ENCODE measurements around the gene HMX3. TPM values are rescaled to one million over a fixed set of nuclear protein-coding genes. Genes with fewer than 3 reads are reported as not detected.

Gene HMX3
- total RNA-seq, 4 donors from 2014 or later: not detected

DNA sequence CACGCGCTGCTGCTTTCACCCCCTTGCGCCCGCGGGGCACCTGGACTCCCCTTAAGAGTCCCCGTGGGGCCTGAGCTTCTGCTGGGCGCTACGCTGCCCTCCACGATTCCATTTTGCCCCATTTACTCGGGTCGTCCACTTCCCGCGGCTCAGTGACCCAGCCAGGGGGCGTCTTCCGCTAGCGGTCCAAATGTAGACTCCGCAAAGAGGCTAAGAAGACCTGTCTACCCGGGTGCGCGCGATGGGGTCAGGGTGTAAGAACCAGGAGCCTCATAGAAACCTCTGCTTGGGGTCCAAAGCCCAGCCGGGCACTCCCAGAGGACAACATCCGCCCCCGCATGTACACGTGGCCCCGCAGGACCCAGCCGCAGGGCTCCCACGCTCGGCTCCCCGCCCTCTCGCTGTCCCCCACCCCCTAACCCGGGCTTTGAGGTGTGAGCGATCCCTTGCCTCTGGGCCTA is 7.0 kb downstream of the HMX3 start:
- no peak for TF ChIP-seq POLR2A (IDR thresholded peaks at IDR 0.05)
- peaks cover 7 to 100% of the 10 kb centered on the region in 2 donors for H3K27me3 ChIP-seq
- no peak overlapping the region for H3K4me3 ChIP-seq
- H3K27ac ChIP-seq: no peak overlapping the region
- DNase-seq (ENCODE audit: low spot score in 2 of 2): no peak
- peaks cover 0 to 74% (median 21%) of the 10 kb centered on the region in 4 donors for H3K4me1 ChIP-seq
- no peaks in the 10 kb centered on the region for H3K9me3 ChIP-seq
- no peaks in the 10 kb centered on the region for H3K36me3 ChIP-seq
- WGBS, 2 donors: 2 to 3% methylated on average over 23 to 28 of the region's 33 CpGs

DNA sequence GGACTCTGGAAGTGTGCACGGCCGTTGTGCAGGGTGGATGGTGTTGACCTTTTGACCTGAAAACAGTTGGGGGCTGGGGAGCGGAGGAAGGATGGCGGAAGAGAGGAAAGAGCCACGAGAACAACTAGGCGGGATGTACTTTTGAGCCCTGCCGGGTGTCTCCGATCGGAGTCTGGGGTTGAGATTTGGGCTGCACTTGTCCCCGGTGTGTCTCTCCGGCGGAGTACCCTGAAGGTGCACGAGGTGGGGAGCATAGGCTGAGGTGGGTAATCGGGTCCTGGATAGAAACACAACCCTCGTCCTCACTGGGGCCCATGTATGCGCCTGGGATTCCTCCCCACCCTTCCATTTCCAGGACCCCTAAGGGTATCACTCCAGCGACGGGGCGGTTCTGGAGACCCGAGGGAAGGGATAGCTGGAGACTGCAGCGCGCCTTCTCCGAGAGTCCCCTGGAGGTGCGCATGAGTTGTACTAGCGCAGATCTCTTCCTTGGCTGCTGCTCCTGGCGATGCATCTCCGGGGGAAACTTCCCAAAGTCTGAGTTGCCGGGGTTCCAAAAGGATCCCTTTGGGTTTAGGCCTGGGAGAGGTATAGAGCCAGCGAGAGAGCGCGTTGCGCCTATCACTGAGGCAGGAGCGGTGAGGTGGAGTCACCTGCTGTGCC is 7.5 kb downstream of the HMX3 start:
- H3K4me3 ChIP-seq: no peak overlapping the region
- peaks cover 4 to 100% of the 10 kb centered on the region in 2 donors for H3K27me3 ChIP-seq
- no peak for TF ChIP-seq EP300 (IDR thresholded peaks at IDR 0.05)
- TF ChIP-seq, protein P1, sequence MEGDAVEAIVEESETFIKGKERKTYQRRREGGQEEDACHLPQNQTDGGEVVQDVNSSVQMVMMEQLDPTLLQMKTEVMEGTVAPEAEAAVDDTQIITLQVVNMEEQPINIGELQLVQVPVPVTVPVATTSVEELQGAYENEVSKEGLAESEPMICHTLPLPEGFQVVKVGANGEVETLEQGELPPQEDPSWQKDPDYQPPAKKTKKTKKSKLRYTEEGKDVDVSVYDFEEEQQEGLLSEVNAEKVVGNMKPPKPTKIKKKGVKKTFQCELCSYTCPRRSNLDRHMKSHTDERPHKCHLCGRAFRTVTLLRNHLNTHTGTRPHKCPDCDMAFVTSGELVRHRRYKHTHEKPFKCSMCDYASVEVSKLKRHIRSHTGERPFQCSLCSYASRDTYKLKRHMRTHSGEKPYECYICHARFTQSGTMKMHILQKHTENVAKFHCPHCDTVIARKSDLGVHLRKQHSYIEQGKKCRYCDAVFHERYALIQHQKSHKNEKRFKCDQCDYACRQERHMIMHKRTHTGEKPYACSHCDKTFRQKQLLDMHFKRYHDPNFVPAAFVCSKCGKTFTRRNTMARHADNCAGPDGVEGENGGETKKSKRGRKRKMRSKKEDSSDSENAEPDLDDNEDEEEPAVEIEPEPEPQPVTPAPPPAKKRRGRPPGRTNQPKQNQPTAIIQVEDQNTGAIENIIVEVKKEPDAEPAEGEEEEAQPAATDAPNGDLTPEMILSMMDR (IDR thresholded peaks at IDR 0.05): no peak
- no peak for TF ChIP-seq POLR2A (IDR thresholded peaks at IDR 0.05)
- 4 to 5% methylated on average over 30 to 33 of the region's 33 CpGs for WGBS, 2 donors
- no peaks in the 10 kb centered on the region for H3K36me3 ChIP-seq
- no peak overlapping the region for H3K27ac ChIP-seq
- no peaks in the 10 kb centered on the region for H3K9me3 ChIP-seq
- DNase-seq (ENCODE audit: low spot score in 2 of 2): no peak
- H3K4me1 ChIP-seq: peaks cover 0 to 77% (median 23%) of the 10 kb centered on the region in 4 donors

DNA sequence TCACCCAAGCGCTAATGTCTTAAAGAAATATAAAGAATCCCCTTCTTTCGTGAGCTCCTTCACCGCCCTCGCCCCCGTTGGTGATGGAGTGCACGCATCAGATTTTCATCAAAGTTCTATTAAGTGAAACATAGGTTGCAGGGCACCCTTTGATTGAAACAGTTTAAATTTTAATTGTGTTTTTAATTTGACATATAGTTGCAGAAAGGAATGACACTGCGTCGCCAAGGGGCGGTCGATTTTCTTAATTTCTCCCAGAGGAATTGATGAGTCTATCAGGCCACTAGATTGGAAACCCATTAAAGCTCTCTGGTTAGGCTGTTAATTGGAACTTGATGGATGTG is 8.0 kb downstream of the HMX3 start:
- DNase-seq (ENCODE audit: low spot score in 2 of 2): no peak
- Histone ChIP-seq H3K27me3 (peaks cover 3 to 100% of the 10 kb centered on the region in 2 donors), H3K4me3 (no peak overlapping the region), H3K9me3 (no peaks in the 10 kb centered on the region), H3K36me3 (no peaks in the 10 kb centered on the region), H3K27ac (no peak overlapping the region), H3K4me1 (peaks cover 0 to 82% (median 25%) of the 10 kb centered on the region in 4 donors)
- TF ChIP-seq EP300 (IDR thresholded peaks at IDR 0.05) (no peak), POLR2A (IDR thresholded peaks at IDR 0.05) (no peak)
- TF ChIP-seq, protein P1 (IDR thresholded peaks at IDR 0.05): no peak
- 9 to 11% methylated on average over 10 of the region's 10 CpGs for WGBS, 2 donors

DNA sequence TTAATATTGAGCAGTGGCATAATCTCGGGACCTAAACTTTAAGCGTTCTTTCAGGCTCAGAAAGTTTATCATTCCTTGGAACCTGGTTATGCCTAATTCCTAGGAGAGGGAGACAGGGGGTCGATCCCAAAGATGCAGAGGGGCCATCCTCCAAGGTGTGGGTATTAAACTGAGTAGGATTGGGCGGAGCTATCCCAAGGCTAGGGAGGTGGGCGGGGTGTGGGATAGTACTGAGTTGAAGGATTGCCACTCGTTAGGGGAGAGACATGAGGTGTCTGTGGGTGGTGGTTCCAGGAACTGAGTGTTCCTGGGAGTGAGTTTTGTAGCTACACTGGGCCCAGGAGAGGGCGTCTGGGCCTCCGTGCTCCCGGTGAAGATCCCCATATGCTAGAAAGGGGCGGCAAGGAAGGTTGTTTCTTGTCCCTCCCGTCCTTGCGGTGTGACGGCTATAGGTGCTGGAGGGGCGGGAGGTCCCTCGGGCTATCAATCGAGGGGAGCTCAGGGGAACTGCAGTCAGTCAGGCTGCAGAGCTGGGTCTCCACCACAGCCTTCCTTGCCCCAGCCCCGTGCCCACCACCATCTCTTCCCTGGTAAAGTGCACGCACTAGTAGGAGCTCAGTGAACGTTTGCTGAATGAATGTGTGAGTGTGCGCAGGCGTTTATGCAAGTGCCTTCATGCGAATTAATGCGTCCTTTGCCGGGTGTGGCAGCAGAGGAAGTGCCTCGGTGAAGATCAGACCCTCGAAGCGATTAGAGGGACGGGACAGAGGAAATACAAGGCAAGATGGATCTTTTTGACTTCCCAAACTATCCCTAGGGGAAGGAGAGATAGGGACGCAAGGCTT is 9.1 kb downstream of the HMX3 start:
- Histone ChIP-seq H3K27ac (no peak overlapping the region), H3K27me3 (peaks cover 3 to 100% of the 10 kb centered on the region in 2 donors), H3K4me1 (peaks cover 0 to 83% (median 29%) of the 10 kb centered on the region in 4 donors), H3K36me3 (no peaks in the 10 kb centered on the region), H3K9me3 (no peaks in the 10 kb centered on the region), H3K4me3 (no peak overlapping the region)
- DNase-seq (ENCODE audit: low spot score in 2 of 2): no peak
- WGBS, 2 donors: 2 to 3% methylated on average over 28 to 29 of the region's 29 CpGs
- TF ChIP-seq EP300 (IDR thresholded peaks at IDR 0.05) (no peak), POLR2A (IDR thresholded peaks at IDR 0.05) (no peak)
- TF ChIP-seq, protein P1 (IDR thresholded peaks at IDR 0.05): no peak

DNA sequence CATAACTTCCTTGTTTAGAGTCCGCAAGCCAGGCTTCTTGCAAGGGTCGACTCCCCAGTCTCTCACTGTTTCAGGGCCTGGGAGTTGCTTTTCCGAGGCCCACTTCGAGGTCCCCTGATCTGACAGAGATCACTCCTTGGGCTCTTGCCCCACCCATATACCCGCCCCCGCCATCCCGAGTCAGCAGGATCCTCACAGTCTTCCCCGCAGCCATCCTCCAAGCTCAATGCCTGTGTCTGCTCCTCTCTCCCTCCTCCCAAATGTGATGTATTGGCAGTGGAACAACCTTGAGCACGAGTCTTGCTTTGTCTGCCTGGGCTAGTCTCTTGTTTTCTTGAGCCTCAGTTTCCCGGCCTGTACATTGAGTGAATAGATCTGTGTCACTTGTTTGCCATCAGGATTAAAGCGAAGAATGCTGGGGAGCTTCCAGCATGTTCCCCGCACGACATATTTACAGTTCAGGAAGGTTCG is 9.8 kb downstream of the HMX3 start:
- 5 to 6% methylated on average over 14 of the region's 14 CpGs for WGBS, 2 donors
- Histone ChIP-seq H3K4me3 (no peak overlapping the region), H3K9me3 (no peaks in the 10 kb centered on the region), H3K27me3 (peaks cover 3 to 100% of the 10 kb centered on the region in 2 donors), H3K36me3 (no peaks in the 10 kb centered on the region), H3K4me1 (peaks cover 0 to 83% (median 30%) of the 10 kb centered on the region in 4 donors), H3K27ac (no peak overlapping the region)
- TF ChIP-seq, protein P1 (IDR thresholded peaks at IDR 0.05): no peak
- TF ChIP-seq POLR2A (IDR thresholded peaks at IDR 0.05) (no peak), EP300 (IDR thresholded peaks at IDR 0.05) (no peak)
- DNase-seq (ENCODE audit: low spot score in 2 of 2): no peak

Measured in tibial nerve (tissue), 4 donors.